ENCODE measurements around the gene CCT6A. TPM values are rescaled to one million over a fixed set of nuclear protein-coding genes. Genes with fewer than 3 reads are reported as not detected.

Gene CCT6A
- total and polyA plus RNA-seq, 2 of the 4 experiments (the other 2 are of a cell fraction), result 135 to 265 TPM

DNA sequence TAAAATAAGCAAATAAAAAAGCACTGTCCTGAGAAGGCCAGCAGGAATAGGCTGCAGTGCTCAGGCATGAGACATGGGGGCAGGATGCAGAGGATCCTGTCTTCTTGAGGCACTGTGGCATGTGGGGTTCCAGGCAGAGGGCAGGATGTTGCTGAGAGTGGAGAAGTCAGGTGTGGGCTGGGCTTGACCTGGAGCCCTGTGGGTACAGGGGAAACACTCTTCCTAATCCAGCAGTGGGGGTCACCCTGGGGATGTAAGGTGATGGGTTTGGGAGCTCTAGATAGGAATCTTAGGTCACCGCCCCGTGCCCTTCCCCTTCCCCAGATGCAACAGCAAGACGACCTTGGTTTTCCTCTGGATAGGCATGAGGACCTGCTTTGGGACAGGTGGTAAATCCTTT, 26.1 kb downstream of the CCT6A start:
- H2AK9ac ChIP-seq (replicated peaks; ENCODE audit: low read depth, low read length, poor library complexity), result no peak overlapping the region
- DNase-seq (no peak), ATAC-seq (ENCODE audit: low read depth) (no peak)
- H3K27ac ChIP-seq (ENCODE audit: insufficient read depth, low read length), result no peak overlapping the region
- no peak overlapping the region for H2BK5ac ChIP-seq (ENCODE audit: low read depth, low read length, poor library complexity, severe bottlenecking)
- H3K9me3 ChIP-seq (ENCODE audit: control insufficient read depth, insufficient read depth, low read length), result no peaks in the 10 kb centered on the region
- no peak overlapping the region for H2BK20ac ChIP-seq (ENCODE audit: low read depth, low read length)
- POLR2A ChIA-PET (ENCODE audit: unreplicated experiment), result no interaction called here
- no peak overlapping the region for H3K14ac ChIP-seq (replicated peaks; ENCODE audit: low read depth, low read length)
- no peak overlapping the region for H4K8ac ChIP-seq (ENCODE audit: low read depth in 2 of 2, low read length in 2 of 2)
- in situ Hi-C loops (cut with MboI; ENCODE audit: low sequenced_read_pairs) (loop anchor here (10.0 to 25.0 kb wide), 3 partner anchors 433 to 1315 kb away; partner anchors contain the start of gene SEC61G), intact Hi-C loops (cut with micrococcal nuclease) (no loop called here), dilution Hi-C loops (cut with HindIII; ENCODE audit: low sequenced_read_pairs, unreplicated experiment) (no loop called here)
- H2BK15ac ChIP-seq (ENCODE audit: low read depth, low read length), result no peak overlapping the region
- H3K23ac ChIP-seq (ENCODE audit: low read depth, low read length), result no peak overlapping the region
- no peak overlapping the region for H3K4me3 ChIP-seq (ENCODE audit: insufficient read depth, low read depth, low read length)
- WGBS, 2 experiments (ENCODE audit: extremely low coverage in 2 of 2, insufficient read length in 1 of 2), result no CpG with 5 or more reads among the region's 3 CpGs
- no peak overlapping the region for H3K56ac ChIP-seq (ENCODE audit: extremely low read depth, insufficient read depth, low read length)
- no peak overlapping the region for H4K91ac ChIP-seq (ENCODE audit: insufficient read depth, low read depth, low read length)
- H3K27me3 ChIP-seq (ENCODE audit: control insufficient read depth, insufficient read depth, low read length), result no peaks in the 10 kb centered on the region
- H3K4me2 ChIP-seq (ENCODE audit: low read depth, low read length), result no peak overlapping the region
- H2AK5ac ChIP-seq (ENCODE audit: low read depth, low read length), result no peak overlapping the region
- H2AFZ ChIP-seq (replicated peaks; ENCODE audit: low read length, poor library complexity), result no peak overlapping the region
- H3K4me1 ChIP-seq (ENCODE audit: control insufficient read depth, insufficient read depth, low read length), result peaks cover 11% of the 10 kb centered on the region
- no peak overlapping the region for H3K18ac ChIP-seq (ENCODE audit: low read depth, low read length)
- H3K4ac ChIP-seq (ENCODE audit: low read depth, low read length), result no peak overlapping the region
- CTCF ChIA-PET, result no interaction called here
- no peak for TF ChIP-seq USF2 (IDR thresholded peaks at IDR 0.05; ENCODE audit: low read depth, low read length)
- no peak for TF ChIP-seq CEBPB (IDR thresholded peaks at IDR 0.05; ENCODE audit: low read depth, low read length)
- no peak for TF ChIP-seq SMC3 (IDR thresholded peaks at IDR 0.05; ENCODE audit: low read depth, low read length)
- TF ChIP-seq RFX5 (IDR thresholded peaks at IDR 0.05; ENCODE audit: low read depth, low read length), result no peak
- TF ChIP-seq BHLHE40 (IDR thresholded peaks at IDR 0.05; ENCODE audit: low read depth, low read length), result no peak
- no peak for TF ChIP-seq POLR2A (IDR thresholded peaks at IDR 0.05; ENCODE audit: low read depth, low read length)
- no peak for TF ChIP-seq MAFK (IDR thresholded peaks at IDR 0.05; ENCODE audit: low read depth, low read length)
- TF ChIP-seq FOS (IDR thresholded peaks at IDR 0.05; ENCODE audit: low read depth, low read length), result no peak
- no peak for TF ChIP-seq CHD1 (IDR thresholded peaks at IDR 0.05; ENCODE audit: low read depth, low read length)
- TF ChIP-seq ELK1 (IDR thresholded peaks at IDR 0.05; ENCODE audit: borderline replicate concordance, low read depth, low read length), result no peak
- no peak for TF ChIP-seq MAZ (IDR thresholded peaks at IDR 0.05; ENCODE audit: borderline replicate concordance, low read depth, low read length)
- TF ChIP-seq MXI1 (IDR thresholded peaks at IDR 0.05; ENCODE audit: borderline replicate concordance, low read depth, low read length), result no peak
- TF ChIP-seq RCOR1 (IDR thresholded peaks at IDR 0.05; ENCODE audit: insufficient replicate concordance, low read length), result no peak
- TF ChIP-seq RAD21 (IDR thresholded peaks at IDR 0.05; ENCODE audit: low read length), result no peak
- no peaks in the 10 kb centered on the region for H3K79me1 ChIP-seq (ENCODE audit: low read depth in 1 of 2, low read length in 2 of 2)
- H4K20me1 ChIP-seq (ENCODE audit: insufficient read depth, low read length), result no peaks in the 10 kb centered on the region
- BruUV-seq (replicated peaks), result no TSS peak
- no peak overlapping the region for H2BK120ac ChIP-seq (ENCODE audit: low read depth, low read length)
- H3K9ac ChIP-seq (ENCODE audit: low read depth, low read length), result no peak overlapping the region
- no peak overlapping the region for H4K5ac ChIP-seq (ENCODE audit: low read depth, low read length)
- peaks cover 28% of the 10 kb centered on the region for H3K36me3 ChIP-seq (ENCODE audit: control insufficient read depth, insufficient read depth, low read length)
- no peaks in the 10 kb centered on the region for H3K9me1 ChIP-seq (ENCODE audit: insufficient read depth, low read length)
